ENCODE data around the gene PIK3C2G. TPM values are rescaled to one million over a fixed set of nuclear protein-coding genes. Genes with fewer than 3 reads are reported as not detected.

The PIK3C2G gene
- total RNA-seq, 2 donors from 2014 or later: 0.57 to 0.69 TPM

DNA sequence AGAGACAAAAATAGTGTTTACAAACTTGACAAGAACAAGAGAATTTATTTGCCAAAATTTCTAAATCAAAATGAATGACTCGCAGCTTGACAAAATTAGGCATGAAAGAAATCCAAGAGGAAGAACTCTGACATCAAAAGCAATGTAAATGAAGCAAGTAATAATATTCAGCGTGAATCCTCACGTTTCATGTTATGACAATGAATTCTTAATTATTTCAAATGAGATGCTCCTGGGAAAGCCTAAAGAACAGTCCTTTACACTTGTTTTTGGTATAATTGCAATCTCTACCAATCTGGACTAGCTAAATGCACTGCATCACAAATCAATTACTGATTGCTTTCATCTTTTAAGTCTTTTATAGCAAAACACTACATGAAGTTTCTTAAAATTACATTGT is 29.1 kb downstream of the PIK3C2G start:
- no peak for DNase-seq
- Histone ChIP-seq H3K36me3 (no peaks in the 10 kb centered on the region), H3K27ac (no peak overlapping the region), H3K4me1 (no peaks in the 10 kb centered on the region), H3K27me3 (no peaks in the 10 kb centered on the region), H3K9ac (ENCODE audit: low read depth in 2 of 2, low read length in 2 of 2) (no peak overlapping the region), H3K4me3 (no peak overlapping the region), H3K9me3 (no peaks in the 10 kb centered on the region)
- intact Hi-C loops (cut with DNase I): no loop called here
- TF ChIP-seq CTCF (IDR thresholded peaks at IDR 0.05): no peak

- Histone ChIP-seq H3K4me1 (no peaks in the 10 kb centered on the region), H3K4me3 (no peak overlapping the region), H3K9ac (ENCODE audit: low read depth in 2 of 2, low read length in 2 of 2) (no peak overlapping the region), H3K9me3 (no peaks in the 10 kb centered on the region), H3K27me3 (no peaks in the 10 kb centered on the region), H3K27ac (no peak overlapping the region), H3K36me3 (no peaks in the 10 kb centered on the region)
- TF ChIP-seq CTCF (IDR thresholded peaks at IDR 0.05): no peak
- intact Hi-C loops (cut with DNase I): no loop called here
- DNase-seq: no peak
Observed at GRCh38 chr12:18294889-18295288, 33.6 kb downstream of the PIK3C2G start.

DNA sequence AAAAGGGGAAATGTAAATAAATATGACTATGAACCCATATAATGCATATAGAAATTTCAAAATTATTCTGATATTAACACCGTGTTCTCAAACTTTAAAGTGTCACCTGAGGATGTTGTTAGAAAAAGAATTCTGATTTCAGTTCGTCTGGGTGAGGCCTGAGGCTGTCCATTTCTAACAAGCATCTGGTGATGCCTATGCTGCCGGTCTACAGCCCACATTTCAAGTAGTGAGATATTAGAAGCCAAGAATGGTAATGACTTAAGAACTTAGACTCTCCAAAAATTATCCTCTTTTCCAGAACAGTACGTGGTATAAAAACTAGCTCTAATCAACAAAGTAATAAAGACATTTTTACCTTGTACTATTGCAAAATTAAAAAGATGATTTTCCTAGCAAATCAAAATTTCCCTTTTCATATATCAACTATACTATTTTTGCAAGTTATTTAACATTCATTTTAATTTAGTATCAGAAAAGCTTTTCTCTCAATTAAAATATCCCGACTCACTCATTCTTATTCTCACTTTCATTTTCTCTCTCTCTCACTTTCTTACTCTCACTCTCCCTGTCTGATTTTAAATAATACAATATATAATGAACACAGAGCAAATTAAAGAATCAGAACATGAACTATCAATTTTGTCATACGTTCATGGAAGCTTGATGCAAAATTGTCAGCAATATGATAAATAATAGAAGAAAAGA is 35.0 kb downstream of the PIK3C2G start:
- H3K36me3 ChIP-seq: no peaks in the 10 kb centered on the region
- H3K9ac ChIP-seq (ENCODE audit: low read depth in 2 of 2, low read length in 2 of 2): no peak overlapping the region
- no peak overlapping the region for H3K4me3 ChIP-seq
- no peak for TF ChIP-seq CTCF (IDR thresholded peaks at IDR 0.05)
- H3K9me3 ChIP-seq: no peaks in the 10 kb centered on the region
- no peak overlapping the region for H3K27ac ChIP-seq
- no peaks in the 10 kb centered on the region for H3K27me3 ChIP-seq
- H3K4me1 ChIP-seq: no peaks in the 10 kb centered on the region
- intact Hi-C loops (cut with DNase I): no loop called here
- DNase-seq: no peak

- Histone ChIP-seq H3K4me1 (no peaks in the 10 kb centered on the region), H3K4me3 (no peak overlapping the region), H3K36me3 (no peaks in the 10 kb centered on the region), H3K27ac (no peak overlapping the region), H3K9ac (ENCODE audit: low read depth in 2 of 2, low read length in 2 of 2) (no peak overlapping the region), H3K27me3 (no peaks in the 10 kb centered on the region), H3K9me3 (no peaks in the 10 kb centered on the region)
- intact Hi-C loops (cut with DNase I): no loop called here
- TF ChIP-seq CTCF (IDR thresholded peaks at IDR 0.05): no peak
- DNase-seq: no peak
Observed at GRCh38 chr12:18296909-18297280, 35.6 kb downstream of the PIK3C2G start.

DNA sequence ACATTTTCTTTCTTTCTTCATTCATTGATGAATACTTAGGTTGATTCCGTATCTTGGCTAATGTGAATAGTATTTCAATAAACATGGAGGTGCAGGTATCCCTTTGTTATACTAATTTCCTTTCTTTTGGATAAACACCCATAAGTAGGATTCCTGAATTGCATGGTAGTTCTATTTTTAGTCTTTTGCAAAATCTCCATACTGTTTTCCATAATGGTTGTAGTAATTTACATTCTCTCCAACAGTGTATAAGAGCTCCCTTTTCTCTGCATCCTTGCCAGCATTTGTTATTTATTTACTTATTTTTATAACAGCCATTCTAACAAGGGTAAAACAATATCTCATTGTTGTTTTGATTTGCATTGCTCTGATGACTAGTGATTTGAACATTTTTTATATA is 36.6 kb downstream of the PIK3C2G start:
- intact Hi-C loops (cut with DNase I): no loop called here
- H3K9ac ChIP-seq (ENCODE audit: low read depth in 2 of 2, low read length in 2 of 2): no peak overlapping the region
- no peaks in the 10 kb centered on the region for H3K4me1 ChIP-seq
- H3K27ac ChIP-seq: no peak overlapping the region
- TF ChIP-seq CTCF (IDR thresholded peaks at IDR 0.05): no peak
- DNase-seq: no peak
- H3K27me3 ChIP-seq: no peaks in the 10 kb centered on the region
- H3K4me3 ChIP-seq: no peak overlapping the region
- no peaks in the 10 kb centered on the region for H3K36me3 ChIP-seq
- no peaks in the 10 kb centered on the region for H3K9me3 ChIP-seq
